H9 (cell line): Measurements from ENCODE around the gene CD2. TPM values are rescaled to one million over a fixed set of nuclear protein-coding genes. Genes with fewer than 3 reads are reported as not detected.

Experiments
- DNase-seq: peaks from one replicate; pipeline ENCODE4 v3.0.0-alpha.2; 2017
- H2AFZ ChIP-seq: one replicate; pipeline ENCODE4 v1.6.1; 2013; ENCODE audit warnings: mild to moderate bottlenecking, low read length, control low read depth, moderate library complexity
- H2AK5ac ChIP-seq: 2 replicates; pipeline ENCODE4 v1.6.1; 2013; ENCODE audit warnings: low read length, control low read depth, mixed read lengths; ENCODE audit not compliant: insufficient read length
- H2BK120ac ChIP-seq: one replicate; pipeline ENCODE4 v1.6.1; 2013; ENCODE audit warnings: low read depth, mild to moderate bottlenecking, low read length, control low read depth, inconsistent platforms; ENCODE audit not compliant: poor library complexity, severe bottlenecking
- H2BK12ac ChIP-seq: 2 replicates; pipeline ENCODE4 v1.6.1; 2013; ENCODE audit warnings: low read length, control low read depth, mixed read lengths, low read depth; ENCODE audit not compliant: insufficient read length
- H2BK15ac ChIP-seq: 2 replicates; pipeline ENCODE4 v1.6.1; 2013; ENCODE audit warnings: low read depth, low read length, control low read depth
- H2BK20ac ChIP-seq: one replicate; pipeline ENCODE4 v1.6.1; 2013; ENCODE audit warnings: low read depth, mild to moderate bottlenecking, low read length, control low read depth, inconsistent platforms; ENCODE audit not compliant: poor library complexity, severe bottlenecking
- H2BK5ac ChIP-seq: 2 replicates; pipeline ENCODE4 v1.6.1; 2013; ENCODE audit warnings: low read length, control low read depth, mixed read lengths; ENCODE audit not compliant: insufficient read length
- H3K14ac ChIP-seq: 2 replicates; pipeline ENCODE4 v1.6.1; 2013; ENCODE audit warnings: low read length, control low read depth; ENCODE audit not compliant: insufficient read depth
- H3K18ac ChIP-seq: 2 replicates; pipeline ENCODE4 v1.6.1; 2013; ENCODE audit warnings: low read depth, mild to moderate bottlenecking, mixed read lengths, low read length, control low read depth; ENCODE audit not compliant: insufficient read length
- H3K23ac ChIP-seq: 2 replicates; pipeline ENCODE4 v1.6.1; 2013; ENCODE audit warnings: low read length, control low read depth, mixed read lengths, low read depth; ENCODE audit not compliant: insufficient read length
- H3K23me2 ChIP-seq: 2 replicates; pipeline ENCODE4 v1.6.1; 2013; ENCODE audit warnings: low read depth, mild to moderate bottlenecking, mixed read lengths, low read length, control low read depth; ENCODE audit not compliant: insufficient read length, poor library complexity, severe bottlenecking
- H3K27ac ChIP-seq: 2 replicates; pipeline ENCODE4 v1.5.1; 2013; ENCODE audit warnings: low read length, control low read depth, mixed read lengths, low read depth; ENCODE audit not compliant: insufficient read length
- H3K27me3 ChIP-seq: 2 replicates; pipeline ENCODE4 v1.6.1; 2013; ENCODE audit warnings: low read length, control low read depth, inconsistent platforms; ENCODE audit not compliant: insufficient read depth
- H3K4ac ChIP-seq: 2 replicates; pipeline ENCODE4 v1.6.1; 2013; ENCODE audit warnings: low read depth, mild to moderate bottlenecking, control low read depth, inconsistent platforms, low read length, moderate library complexity
- H3K4me1 ChIP-seq: 2 replicates; pipeline ENCODE4 v1.6.1; 2013; ENCODE audit warnings: low read length, control low read depth, inconsistent platforms; ENCODE audit not compliant: insufficient read depth
- H3K4me2 ChIP-seq: 2 replicates; pipeline ENCODE4 v1.6.1; 2013; ENCODE audit warnings: low read length, control low read depth, mixed read lengths; ENCODE audit not compliant: insufficient read length, insufficient read depth
- H3K56ac ChIP-seq: 2 replicates; pipeline ENCODE4 v1.6.1; 2013; ENCODE audit warnings: low read depth, mild to moderate bottlenecking, mixed read lengths, low read length, control low read depth; ENCODE audit not compliant: insufficient read length
- H3K79me1 ChIP-seq: 2 replicates; pipeline ENCODE4 v1.6.1; 2013; ENCODE audit warnings: low read depth, mild to moderate bottlenecking, moderate library complexity, low read length, control low read depth, inconsistent platforms; ENCODE audit not compliant: insufficient read depth, poor library complexity, severe bottlenecking
- H3K79me2 ChIP-seq: 2 replicates; pipeline ENCODE4 v1.6.1; 2013; ENCODE audit warnings: low read length, control low read depth, inconsistent platforms; ENCODE audit not compliant: insufficient read depth
- H3K9ac ChIP-seq: 2 replicates; pipeline ENCODE4 v1.6.1; 2013; ENCODE audit warnings: low read length, control low read depth, mixed read lengths; ENCODE audit not compliant: insufficient read length; ENCODE audit errors: extremely low read depth
- H3K9me3 ChIP-seq: one replicate; pipeline ENCODE4 v1.6.1; 2013; ENCODE audit warnings: low read depth, low read length, inconsistent platforms; ENCODE audit not compliant: control insufficient read depth
- H3T11ph ChIP-seq: one replicate; pipeline ENCODE4 v1.6.1; 2013; ENCODE audit warnings: mild to moderate bottlenecking, low read length, control low read depth, inconsistent platforms
- H4K20me1 ChIP-seq: one replicate; pipeline ENCODE4 v1.6.1; 2013; ENCODE audit not compliant: control insufficient read depth, insufficient read length, insufficient read depth
- H4K5ac ChIP-seq: 2 replicates; pipeline ENCODE4 v1.6.1; 2013; ENCODE audit warnings: low read depth, mild to moderate bottlenecking, mixed read lengths, low read length, control low read depth; ENCODE audit not compliant: insufficient read length
- H4K8ac ChIP-seq: replicated peaks from 2 replicates; pipeline ENCODE4 v1.6.1; 2013; ENCODE audit warnings: low read length, control low read depth, mixed read lengths, low read depth; ENCODE audit not compliant: insufficient read length
- H4K91ac ChIP-seq: 2 replicates; pipeline ENCODE4 v1.6.1; 2013; ENCODE audit warnings: low read depth, mild to moderate bottlenecking, moderate library complexity, mixed read lengths, low read length, control low read depth; ENCODE audit not compliant: insufficient read length
- H3K27ac Mint-ChIP-seq, 3 experiments: 2 replicates in 2 of 3; 3 replicates in 1 of 3; pipeline ENCODE4 v1.8.0; 2020 to 2021; ENCODE audit warnings: mixed read lengths in 3 of 3, mild to moderate bottlenecking in 1 of 3, moderate library complexity in 1 of 3
- H3K27me3 Mint-ChIP-seq: 2 replicates; pipeline ENCODE4 v1.8.0; 2021; ENCODE audit warnings: low read depth, mild to moderate bottlenecking, moderate library complexity, mixed read lengths
- H3K36me3 Mint-ChIP-seq, 3 experiments: 2 replicates in 2 of 3; 3 replicates in 1 of 3; pipeline ENCODE4 v1.8.0; 2020 to 2021; ENCODE audit warnings: low read depth in 3 of 3, mixed read lengths in 3 of 3; ENCODE audit not compliant: insufficient read depth in 1 of 3
- H3K4me1 Mint-ChIP-seq, 2 experiments: 2 replicates each; pipeline ENCODE4 v1.8.0; 2020; ENCODE audit warnings: mixed read lengths in 2 of 2
- H3K4me3 Mint-ChIP-seq, 2 experiments: 2 replicates in 1 of 2; 3 replicates in 1 of 2; pipeline ENCODE4 v1.8.0; 2020 to 2021; ENCODE audit warnings: mild to moderate bottlenecking in 2 of 2, mixed read lengths in 2 of 2, moderate library complexity in 1 of 2
- H3K9me3 Mint-ChIP-seq, 2 experiments: 2 replicates in 1 of 2; 3 replicates in 1 of 2; pipeline ENCODE4 v1.8.0; 2020; ENCODE audit warnings: mild to moderate bottlenecking in 2 of 2, mixed read lengths in 2 of 2, moderate library complexity in 1 of 2
- WGBS: extraction: QIAGEN DNeasy Blood & Tissue Kit; methylation state at CpG from one replicate; pipeline ENCODE4 v1.1.7; 2013; ENCODE audit warnings: missing lambda C conversion rate, low lambda C conversion rate, mixed read lengths; ENCODE audit not compliant: insufficient read length; ENCODE audit errors: extremely low coverage; 5-methylcytosine and 5-hydroxymethylcytosine counted together
- total RNA-seq: library from RNA; stranded (reverse); gene quantifications from 2 replicates; pipeline ENCODE4 v1.2.1, GENCODE V29; 2021
- TF ChIP-seq, protein P1 (sequence below): fragments of 200-600 bp; sonication (generic); conservative IDR thresholded peaks from 3 replicates; pipeline ENCODE4 v1.8.0; 2021; ENCODE audit warnings: antibody characterized with exemption, mild to moderate bottlenecking

The CD2 gene
- total RNA-seq, 1 experiment from 2014 or later: not detected

- H2AFZ ChIP-seq: peak overlapping the region; percentile 52
- TF ChIP-seq, protein P1, sequence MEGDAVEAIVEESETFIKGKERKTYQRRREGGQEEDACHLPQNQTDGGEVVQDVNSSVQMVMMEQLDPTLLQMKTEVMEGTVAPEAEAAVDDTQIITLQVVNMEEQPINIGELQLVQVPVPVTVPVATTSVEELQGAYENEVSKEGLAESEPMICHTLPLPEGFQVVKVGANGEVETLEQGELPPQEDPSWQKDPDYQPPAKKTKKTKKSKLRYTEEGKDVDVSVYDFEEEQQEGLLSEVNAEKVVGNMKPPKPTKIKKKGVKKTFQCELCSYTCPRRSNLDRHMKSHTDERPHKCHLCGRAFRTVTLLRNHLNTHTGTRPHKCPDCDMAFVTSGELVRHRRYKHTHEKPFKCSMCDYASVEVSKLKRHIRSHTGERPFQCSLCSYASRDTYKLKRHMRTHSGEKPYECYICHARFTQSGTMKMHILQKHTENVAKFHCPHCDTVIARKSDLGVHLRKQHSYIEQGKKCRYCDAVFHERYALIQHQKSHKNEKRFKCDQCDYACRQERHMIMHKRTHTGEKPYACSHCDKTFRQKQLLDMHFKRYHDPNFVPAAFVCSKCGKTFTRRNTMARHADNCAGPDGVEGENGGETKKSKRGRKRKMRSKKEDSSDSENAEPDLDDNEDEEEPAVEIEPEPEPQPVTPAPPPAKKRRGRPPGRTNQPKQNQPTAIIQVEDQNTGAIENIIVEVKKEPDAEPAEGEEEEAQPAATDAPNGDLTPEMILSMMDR: no peak
- H2BK5ac ChIP-seq: no peak overlapping the region
- no peak overlapping the region for H4K8ac ChIP-seq
- H2AK5ac ChIP-seq: no peak overlapping the region
- no peak overlapping the region for H3K23ac ChIP-seq
- H3K4me2 ChIP-seq: no peak overlapping the region
- H3T11ph ChIP-seq: no peak overlapping the region
- H2BK15ac ChIP-seq: no peak overlapping the region
- Mint-ChIP-seq H3K9me3 (peaks cover 6 to 7% of the 10 kb centered on the region in 2 experiments; a peak in 4 of 5 replicates), H3K27me3 (no peaks in the 10 kb centered on the region), H3K36me3 (no peaks in the 10 kb centered on the region; a peak in 1 of 7 replicates), H3K27ac (no peak overlapping the region; a peak in 1 of 7 replicates), H3K4me3 (no peak overlapping the region), H3K4me1 (peaks cover 6 to 8% of the 10 kb centered on the region in 2 experiments)
- no peak overlapping the region for H2BK120ac ChIP-seq
- H3K56ac ChIP-seq: no peak overlapping the region
- H3K9me3 ChIP-seq: no peaks in the 10 kb centered on the region
- no peak overlapping the region for H3K18ac ChIP-seq
- H4K20me1 ChIP-seq: no peaks in the 10 kb centered on the region
- WGBS: no CpG with 5 or more reads among the region's 3 CpGs
- no peaks in the 10 kb centered on the region for H3K79me2 ChIP-seq
- no peak overlapping the region for H4K5ac ChIP-seq
- no peak overlapping the region for H3K4ac ChIP-seq
- no peaks in the 10 kb centered on the region for H3K79me1 ChIP-seq
- H3K27me3 ChIP-seq: no peaks in the 10 kb centered on the region
- no peak overlapping the region for H3K14ac ChIP-seq
- no peak overlapping the region for H4K91ac ChIP-seq
- no peak overlapping the region for H2BK20ac ChIP-seq
- no peaks in the 10 kb centered on the region for H3K4me1 ChIP-seq
- no peak overlapping the region for H3K27ac ChIP-seq
- H3K9ac ChIP-seq: no peak overlapping the region
- no peak for DNase-seq
- no peak overlapping the region for H2BK12ac ChIP-seq
- no peaks in the 10 kb centered on the region for H3K23me2 ChIP-seq
Observed at GRCh38 chr1:116777831-116778830, 23.9 kb downstream of the CD2 start.
